HG03520 (cell line): Measurements from ENCODE around the gene SLAMF6.
"Not testable (repeated sequence)": the region's sequence is repeated elsewhere in the genome, so short reads cannot be mapped to it uniquely, and the experiment has no call there.

ENCODE experiments used
- ATAC-seq: cut with Tn5 transposase; IDR thresholded peaks from one replicate; pipeline ENCODE4 v1.9.1; 2021; ENCODE audit warnings: mild to moderate bottlenecking, moderate library complexity; ENCODE audit not compliant: unreplicated experiment

SLAMF6 gene

DNA sequence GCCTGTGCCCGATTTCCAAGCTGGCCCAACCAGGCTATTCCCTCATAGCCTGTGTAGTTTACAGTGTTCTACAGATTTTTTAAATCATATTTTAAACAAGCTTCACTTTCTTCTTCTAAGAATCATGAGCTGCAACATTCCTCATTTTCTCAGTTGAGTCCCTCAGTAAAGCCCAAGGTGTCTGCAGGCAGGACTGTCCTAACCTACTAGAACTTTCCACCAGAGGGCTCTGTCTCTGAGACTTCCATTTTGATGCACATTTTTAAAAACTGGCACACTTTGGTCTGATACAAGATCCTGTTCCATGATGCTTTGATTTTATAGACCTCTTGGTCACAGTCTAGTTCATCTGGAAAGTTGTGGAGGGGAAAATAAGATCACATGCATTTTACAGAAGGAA, 21.6 kb upstream of the SLAMF6 start:
- no peak for ATAC-seq

DNA sequence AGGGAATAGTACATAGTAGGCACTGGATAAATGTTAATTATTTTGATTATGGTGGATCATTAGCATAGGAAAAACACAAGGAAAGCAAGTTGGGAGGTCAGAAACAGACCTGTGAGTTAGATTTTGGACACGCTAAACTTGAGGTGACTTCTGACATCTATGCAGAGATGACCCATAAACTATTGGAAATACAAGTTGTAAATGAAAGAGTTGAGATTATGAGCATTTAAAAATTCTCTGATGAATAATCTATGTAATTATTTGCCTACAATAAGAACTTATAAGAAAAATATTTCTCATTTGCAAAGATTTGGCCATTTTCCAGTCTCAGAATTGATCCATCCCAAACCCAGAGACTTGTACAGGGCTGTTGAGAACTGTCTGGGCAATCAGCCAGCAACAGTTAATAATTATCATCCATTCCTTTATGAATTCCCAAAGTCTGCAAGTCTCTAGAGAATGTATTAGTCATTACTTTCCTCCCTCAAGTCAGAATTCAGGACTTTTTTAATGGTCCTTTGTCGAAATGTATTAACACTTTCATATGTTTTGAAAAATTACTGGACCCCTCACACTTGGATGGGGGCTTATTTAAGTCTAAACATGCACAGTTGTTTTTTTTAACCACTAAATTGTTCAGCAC, 19.4 kb upstream of the SLAMF6 start:
- ATAC-seq, result no peak

DNA sequence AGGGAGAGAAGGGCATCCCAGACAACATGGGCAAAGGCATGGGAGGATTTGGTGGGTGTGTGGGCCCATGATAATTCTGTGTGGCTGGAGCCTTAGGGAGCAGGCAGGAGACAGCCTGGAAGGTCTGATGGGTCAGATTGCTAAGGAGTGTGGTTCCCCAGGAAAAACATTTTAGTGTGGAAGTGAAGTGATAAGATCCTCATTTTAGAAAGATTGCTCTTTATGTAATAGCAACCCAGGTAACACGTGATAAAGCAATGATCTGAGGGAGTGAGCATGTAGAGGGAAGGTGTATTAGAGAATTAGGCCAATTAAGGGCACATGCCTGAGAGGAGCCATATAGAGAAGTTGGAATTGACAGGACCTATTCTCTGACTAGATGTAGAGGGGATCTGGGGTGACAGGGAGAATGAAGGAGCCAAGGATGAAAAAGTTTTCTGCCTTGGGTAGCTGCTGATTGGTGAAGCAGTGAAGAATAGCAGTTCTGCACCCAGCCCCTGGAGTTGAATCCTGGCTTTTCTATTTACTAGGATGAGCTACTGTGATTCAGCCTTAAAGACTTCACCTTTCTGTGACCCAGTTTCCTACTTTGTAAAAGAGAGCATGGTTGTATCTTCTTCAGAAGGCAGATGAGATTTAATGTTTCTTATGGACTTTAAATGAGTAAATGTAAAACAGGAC, 18.7 kb upstream of the SLAMF6 start:
- no peak for ATAC-seq

DNA sequence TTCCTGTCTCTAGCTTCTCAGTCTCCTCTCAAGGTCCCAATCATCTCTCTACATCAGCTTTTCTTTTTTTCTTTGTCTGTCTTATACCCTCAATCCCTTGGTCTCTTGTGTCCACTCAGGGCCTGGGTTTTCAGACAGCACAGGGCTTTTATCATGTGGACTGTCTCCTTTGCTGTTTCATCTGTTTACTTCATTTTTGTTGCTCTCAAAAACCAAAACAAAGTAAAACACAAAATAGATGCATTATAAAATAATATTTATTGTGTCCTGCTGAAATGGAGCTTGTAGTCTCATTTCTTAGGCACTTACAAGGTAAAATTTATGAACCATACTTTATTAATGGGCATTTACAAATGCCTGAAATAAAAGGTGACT, 17.8 kb upstream of the SLAMF6 start:
- no peak for ATAC-seq

DNA sequence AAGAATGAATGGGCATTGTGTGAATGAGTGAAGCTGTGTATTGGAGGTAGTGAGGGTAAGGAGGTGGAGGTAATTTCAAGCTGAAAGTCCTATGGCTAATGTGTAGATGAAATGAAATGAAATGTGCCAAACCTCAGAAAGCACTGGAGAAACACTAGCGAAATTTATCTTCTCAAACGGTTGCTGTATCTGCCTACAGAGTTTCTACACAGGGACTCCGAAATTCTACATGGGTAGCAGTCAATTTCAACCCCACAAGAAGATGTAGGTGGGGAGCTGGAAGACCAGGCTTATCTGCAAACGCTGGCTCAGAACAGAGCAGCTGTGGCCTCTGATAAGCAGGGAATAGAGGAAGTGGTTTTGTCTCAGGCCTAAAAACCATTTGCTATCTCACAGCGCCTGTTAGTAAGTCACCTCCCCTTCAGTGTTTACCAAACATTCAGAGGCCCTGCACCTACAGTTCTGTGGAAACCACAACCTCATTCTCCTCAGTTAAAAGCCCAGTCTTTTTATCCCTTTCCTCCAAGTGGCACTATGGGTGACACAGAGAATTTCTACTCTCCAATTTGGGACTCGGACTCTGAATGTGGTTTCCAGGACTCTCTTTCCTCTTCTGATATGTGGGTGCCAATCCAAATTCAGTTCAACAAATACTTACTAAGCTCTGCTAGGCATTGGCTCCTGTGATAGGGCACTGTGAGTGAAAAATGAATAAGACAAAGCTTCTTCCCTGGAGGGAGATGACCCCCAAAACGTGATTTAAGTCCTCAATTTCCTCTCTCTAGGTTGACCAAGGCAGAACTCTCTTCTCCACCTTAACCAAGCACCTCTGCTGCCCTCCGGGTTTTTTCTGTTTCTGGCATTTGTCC, 17.2 kb upstream of the SLAMF6 start:
- ATAC-seq, result peak; percentile 91

DNA sequence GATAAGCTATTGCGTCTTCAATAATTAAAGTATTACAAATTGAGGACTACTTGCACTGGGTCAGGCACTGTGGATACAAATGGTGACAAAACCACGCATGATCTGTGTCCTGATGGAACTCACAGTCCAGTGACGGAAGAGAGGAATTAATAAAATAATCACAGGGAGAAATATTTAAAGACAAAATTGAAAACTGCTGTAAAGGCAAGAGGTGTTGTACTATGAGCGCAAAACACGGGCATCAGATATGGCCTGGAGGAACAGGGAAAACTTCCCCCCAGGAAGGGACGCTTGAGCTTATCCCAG, 16.6 kb upstream of the SLAMF6 start:
- no peak for ATAC-seq

DNA sequence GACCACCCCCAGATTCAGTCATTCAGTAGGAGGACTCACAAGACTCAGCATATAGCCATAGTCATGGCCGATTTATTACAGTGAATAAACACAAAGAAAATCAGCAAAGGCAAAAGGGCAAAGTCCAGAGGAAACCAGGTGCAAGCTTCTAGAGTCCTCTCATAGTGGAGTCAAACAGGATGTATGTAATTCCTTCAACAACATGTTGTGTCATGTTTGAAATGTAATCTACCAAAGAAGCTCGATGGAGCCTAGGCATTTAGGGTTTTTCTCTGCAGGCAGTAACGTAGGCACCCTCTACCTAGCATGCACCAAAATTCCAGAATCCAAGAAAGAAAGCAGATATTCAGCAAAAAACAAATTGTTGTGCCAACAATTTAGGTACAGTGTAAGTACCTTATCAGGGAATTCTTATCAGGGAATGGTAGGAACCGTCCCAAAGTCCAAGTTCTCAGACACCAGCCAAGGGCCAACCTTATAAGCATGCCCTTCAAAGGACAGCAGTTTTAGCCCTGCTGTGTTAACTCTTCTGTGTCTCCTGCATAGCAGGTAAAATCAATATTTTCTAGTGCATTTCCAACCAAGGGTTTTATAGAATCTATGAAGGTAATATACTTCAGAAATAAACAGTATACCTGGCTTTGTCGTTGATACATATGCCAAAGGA, 16.1 kb upstream of the SLAMF6 start:
- no peak for ATAC-seq

DNA sequence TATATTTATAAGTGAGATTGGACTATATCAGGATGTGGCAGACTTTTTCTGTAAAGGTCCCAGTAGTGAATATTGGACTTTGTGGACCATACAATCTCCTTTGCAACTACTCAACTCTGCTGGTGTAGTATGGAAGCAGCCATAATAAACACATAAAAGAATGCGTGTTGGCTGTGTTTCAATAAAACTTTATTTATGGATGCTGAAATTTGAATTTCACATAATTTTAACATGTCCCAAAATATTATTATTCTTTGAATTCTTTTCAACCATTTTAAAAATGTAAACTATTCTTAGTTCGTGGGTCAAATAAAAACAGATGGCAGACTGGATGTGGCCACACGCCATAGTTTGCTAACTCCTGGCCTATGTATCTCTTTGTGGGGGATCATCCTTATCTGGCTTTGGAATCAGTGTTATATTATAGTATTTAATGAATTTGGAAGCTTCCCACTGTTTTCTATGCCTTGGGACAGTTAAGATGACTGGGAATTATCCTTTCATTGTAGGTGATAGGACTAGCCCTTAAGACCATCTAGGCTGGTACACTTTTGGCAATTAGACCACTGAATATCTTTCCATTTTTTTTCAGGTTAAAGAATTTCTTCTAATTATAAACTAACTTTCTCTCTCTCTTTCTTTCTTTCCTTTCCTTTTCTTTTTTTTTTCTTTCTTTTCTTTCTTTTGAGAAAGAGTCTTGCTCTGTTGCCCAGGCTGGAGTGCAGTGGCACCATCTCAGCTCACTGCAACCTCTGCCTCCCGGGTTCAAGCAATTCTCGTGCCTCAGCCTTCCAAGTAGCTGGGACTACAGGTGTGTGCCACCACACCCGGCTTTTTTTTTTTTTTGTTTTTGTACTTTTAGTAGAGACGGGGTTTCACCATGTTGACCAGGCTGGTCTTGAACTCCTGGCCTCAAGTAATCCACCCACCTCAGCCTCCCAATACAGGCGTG, 14.9 kb upstream of the SLAMF6 start:
- ATAC-seq, result no peak

DNA sequence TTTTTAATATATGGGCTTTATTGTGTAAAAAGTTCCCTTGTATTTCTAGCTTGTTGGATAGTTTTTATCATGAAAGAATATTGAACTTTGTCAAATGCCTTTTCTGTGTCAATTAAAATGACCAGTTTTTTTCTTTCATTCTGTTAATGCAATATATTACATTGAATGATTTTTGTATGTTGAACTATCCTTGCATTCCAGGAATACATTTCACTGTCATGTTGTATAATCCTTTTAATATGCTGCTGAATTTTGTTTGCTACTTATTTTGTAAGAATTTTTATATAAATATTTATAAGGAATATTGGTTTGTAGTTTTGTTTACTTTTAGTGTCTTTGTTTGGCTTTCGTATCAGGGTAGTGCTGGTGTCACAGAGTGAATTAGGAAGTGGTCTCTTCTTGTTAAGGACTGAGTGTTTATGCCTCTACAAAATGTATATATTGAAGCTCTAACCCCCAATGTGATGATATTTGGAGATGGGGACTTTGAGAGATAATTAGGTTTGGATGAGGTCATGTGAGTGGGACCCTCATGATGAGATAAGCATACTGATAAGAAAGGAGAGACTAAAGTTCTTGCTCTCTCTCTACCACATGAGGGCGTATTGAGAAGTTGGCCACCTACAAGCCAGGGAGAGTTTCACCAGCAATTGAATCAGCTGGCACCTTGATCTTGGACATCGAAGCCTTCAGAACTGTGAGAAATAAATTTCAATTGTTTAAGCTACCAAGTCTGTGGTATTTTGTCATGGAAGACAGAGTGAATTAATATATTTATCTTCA, 12.0 kb upstream of the SLAMF6 start:
- ATAC-seq, result no peak

DNA sequence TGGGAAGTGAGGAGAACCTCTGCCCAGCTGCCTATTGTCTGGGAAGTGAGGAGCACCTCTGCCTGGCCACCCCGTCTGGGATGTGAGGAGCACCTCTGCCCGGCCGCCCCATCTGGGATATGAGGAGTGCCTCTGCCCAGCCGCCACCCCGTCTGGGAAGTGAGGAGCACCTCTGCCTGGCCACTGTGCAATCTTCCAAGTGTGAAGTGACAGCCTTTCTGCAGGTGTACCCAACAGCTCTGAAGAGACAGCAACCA, 9.4 kb upstream of the SLAMF6 start:
- ATAC-seq, result not testable (repeated sequence)

DNA sequence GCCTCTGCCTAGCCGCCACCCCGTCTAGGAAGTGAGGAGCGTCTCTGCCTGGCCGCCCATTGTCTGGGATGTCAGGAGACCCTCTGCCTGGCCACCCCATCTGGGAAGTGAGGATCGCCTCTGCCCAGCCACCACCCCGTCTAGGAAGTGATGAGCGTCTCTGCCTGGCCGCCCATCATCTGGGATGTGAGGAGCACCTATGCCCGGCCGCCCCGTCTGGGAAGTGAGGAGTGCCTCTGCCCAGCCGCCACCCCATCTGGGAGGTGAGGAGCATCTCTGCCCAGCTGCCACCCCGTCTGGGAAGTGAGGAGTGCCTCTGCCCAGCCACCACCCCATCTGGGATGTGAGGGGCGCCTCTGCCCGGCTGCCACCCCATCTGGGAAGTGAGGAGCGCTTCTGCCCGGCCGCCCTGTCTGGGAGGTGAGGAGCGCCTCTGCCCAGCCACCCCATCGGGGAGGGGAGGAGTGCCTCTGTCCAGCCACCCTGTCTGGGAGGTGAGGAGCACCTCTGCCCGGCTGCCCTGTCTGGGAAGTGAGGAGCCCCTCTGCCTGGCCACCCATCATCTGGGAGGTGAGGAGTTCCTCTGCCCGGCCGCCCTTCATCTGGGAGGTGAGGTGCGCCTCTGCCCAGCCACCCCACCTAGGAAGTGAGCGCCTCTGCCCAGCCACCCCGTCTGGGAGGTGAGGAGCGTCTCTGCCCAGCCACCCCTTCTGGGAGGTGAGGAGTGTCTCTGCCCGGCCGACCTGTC, 8.9 kb upstream of the SLAMF6 start:
- not testable (repeated sequence) for ATAC-seq

DNA sequence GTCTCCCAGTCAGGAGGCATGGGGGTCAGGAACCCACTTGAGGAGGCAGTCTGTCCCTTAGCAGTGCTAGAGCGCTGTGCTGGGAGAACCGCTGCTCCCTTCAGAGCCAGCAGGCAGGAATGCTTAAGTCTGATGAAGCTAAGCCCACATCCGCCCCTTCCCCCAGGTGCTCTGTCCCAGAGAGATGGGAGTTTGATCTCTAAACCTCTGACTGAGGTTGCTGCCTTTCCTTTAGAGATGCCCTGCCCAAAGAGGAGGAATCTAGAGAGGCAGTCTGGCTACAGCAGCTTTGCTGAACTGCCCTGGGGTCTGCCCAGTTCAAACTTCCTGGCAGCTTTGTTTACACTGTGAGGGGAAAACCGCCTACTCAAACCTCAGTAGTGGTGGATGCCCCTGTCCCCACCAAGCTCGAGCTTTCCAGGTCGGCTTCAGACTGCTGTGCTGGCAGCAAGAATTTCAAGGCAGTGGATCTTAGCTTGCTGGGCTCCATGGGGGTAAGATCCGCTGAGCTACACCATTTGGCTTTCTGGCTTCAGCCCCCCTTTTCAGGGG, 6.4 kb upstream of the SLAMF6 start:
- ATAC-seq, result not testable (repeated sequence)

DNA sequence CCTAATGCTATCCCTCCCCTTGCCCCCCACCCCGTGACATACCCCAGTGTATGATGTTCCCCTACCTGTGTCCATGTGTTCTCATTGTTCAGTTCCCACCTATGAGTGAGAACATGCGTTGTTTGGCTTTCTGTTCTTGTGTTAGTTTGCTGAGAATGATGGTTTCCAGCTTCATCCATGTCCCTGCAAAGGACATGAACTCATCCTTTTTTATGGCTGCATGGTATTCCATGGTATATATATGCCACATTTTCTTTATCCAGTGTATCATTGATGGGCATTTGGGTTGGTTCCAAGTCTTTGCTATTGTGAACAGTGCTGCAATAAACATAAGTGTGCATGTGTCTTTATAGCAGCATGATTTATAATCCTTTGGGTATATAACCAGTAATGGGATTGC, 734 bp upstream of the SLAMF6 start:
- ATAC-seq, result not testable (repeated sequence)

DNA sequence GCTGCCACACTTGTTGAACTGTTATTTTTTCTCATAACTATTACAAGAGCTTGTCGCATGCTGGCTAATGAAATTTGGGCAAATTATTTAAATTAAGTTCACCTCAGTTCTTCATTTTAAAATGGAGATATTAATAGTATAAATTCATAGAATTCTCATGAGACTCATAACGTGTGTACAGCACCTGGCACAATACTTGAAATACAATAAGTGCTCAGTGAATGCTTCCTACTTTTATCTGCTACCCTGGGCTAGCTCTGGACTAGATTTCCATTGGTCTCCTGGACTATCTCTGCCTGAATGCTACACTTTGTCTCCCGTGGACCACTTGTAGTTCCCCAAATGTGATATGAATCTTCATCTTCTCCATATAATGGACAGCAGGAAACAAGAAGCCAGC, 919 bp downstream of the SLAMF6 start:
- no peak for ATAC-seq

DNA sequence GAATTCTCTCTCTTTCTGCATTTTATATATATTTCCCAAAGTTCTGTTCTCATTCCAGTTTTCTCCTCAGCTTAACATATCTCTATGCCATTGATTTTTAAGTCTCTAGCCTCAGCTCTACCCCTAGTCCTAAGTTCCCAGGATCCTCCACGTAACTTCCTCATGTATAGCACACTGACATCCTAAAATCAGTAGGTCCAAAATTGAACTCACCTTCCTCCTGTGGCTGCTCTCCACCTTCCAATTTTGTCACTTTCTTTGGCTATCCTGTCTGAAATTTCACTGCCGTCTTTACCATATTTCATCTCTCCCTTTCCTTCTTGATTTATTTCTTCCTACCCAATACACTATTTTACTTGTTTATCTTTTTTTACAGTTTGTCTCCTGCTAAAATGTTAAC, 1.5 kb downstream of the SLAMF6 start:
- ATAC-seq, result no peak

DNA sequence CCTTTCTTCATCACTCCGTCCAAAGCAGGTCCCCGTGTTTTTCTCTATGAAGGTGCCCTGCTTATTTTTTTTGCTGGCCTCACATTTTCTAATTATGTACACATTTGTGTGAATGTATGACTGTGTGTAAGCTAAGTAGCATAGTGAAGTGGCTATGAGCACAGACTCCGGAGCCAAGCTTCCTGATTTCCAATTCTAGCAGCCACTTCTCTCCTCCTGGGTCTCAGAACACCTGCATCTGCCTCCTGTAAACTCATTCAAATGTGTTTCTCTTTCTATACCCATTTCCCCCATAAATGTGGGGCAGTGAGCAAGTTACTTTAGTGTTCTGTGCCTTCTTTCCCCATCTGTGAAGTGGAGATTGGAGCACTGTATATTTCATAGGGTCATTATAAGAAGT, 2.1 kb downstream of the SLAMF6 start:
- ATAC-seq, result no peak

DNA sequence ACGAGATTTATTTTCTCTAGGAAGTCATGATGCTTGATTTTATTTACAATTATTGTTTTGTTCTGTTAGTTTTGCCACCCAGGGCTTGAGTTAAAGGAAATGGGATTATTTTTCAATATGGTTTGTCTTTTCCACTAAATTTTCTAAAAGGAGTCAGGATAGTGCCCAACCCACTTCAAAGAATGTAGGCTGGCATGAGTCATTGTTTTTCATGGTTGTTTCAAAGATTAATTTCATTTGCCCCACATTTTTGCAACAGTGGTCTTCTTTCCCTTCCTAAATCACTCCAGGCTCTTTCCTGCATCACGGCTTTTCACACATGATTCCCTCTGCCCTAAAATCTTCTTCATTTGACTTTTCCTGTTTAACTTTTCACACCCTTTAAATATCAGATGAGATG, 2.5 kb downstream of the SLAMF6 start:
- no peak for ATAC-seq

DNA sequence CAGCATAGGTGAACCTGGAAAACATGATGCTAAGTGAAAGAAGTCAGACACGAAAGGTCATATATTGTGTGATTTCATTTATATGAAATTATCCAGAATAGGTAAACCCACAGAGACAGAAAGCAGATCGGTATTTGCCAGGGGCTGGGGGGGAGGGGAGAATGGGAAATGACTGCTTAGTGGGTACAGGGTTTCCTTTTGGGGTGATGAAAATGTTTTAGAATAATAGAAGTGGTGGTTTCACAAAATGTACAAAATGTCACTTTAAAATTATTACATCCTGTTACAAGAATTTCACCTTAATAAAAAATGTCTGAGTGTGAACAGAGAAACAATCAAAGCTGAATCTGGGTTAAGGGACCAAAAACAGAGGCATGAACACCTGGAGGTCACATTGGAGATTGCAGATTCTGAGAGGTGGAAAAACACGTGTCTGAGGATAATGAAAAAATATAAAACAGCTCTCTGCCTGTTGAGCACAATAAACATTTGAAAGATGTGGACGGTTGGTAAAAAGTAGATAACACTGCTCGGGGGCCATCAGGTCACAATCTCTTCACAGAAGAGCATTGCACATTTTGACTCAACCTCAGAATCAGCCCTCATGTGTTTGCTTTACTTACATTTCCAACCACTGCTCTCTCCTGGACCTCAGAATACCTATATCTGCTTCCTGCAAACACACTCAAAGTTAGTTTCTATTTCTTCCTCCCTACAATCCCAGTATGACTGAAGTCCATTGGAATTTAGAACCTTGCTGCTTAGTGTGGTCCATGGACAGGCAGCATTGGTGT, 3.2 kb downstream of the SLAMF6 start:
- no peak for ATAC-seq
